CD4-positive, alpha-beta T cell (primary cell): ENCODE results near the gene C6orf141. TPM values are rescaled to one million over a fixed set of nuclear protein-coding genes. Genes with fewer than 3 reads are reported as not detected.

ENCODE experiments used
- ATAC-seq: fragments of 200-7000 bp; cut with Tn5 transposase; one replicate; pipeline ENCODE4 v1.10.0; 2022; ENCODE audit warnings: mild to moderate bottlenecking; ENCODE audit not compliant: poor library complexity
- CTCF ChIA-PET: fragments of 350-600 bp; sonication (Branson Sonifier 250); formaldehyde crosslinking; loops from one replicate; lab custom pipeline; 2021; ENCODE audit warnings: antibody characterized with exemption, inconsistent platforms; lab: Charles Lee
- POLR2A ChIA-PET: fragments of 350-600 bp; sonication (Branson Sonifier 250); formaldehyde crosslinking; loops from one replicate; lab custom pipeline; 2021; ENCODE audit warnings: antibody characterized with exemption, inconsistent platforms; lab: Charles Lee
- DNase-seq, 14 experiments: peaks; one replicate each; pipeline ENCODE4 v3.0.0-alpha.2; 2013 to 2020; ENCODE audit warnings: mixed read lengths in 2 of 14
- H3K27ac ChIP-seq, 2 donors: one replicate each; pipeline versions ENCODE4 v1.5.1 to v1.7.0; 2013; ENCODE audit warnings: low read length in 2 of 2, low read depth in 1 of 2, mild to moderate bottlenecking in 1 of 2
- H3K27me3 ChIP-seq, 2 experiments: 1 replicate in 1 of 2; 2 replicates in 1 of 2; pipeline versions ENCODE4 v1.6.1 to v1.7.0; 2013; ENCODE audit warnings: low read length in 2 of 2, control low read depth in 1 of 2, mild to moderate bottlenecking in 1 of 2, moderate library complexity in 1 of 2; ENCODE audit not compliant: insufficient read depth in 2 of 2, control insufficient read depth in 1 of 2
- H3K36me3 ChIP-seq: one replicate; pipeline ENCODE4 v1.6.1; 2013; ENCODE audit warnings: low read length, control low read depth; ENCODE audit not compliant: insufficient read depth
- H3K4me1 ChIP-seq: one replicate; pipeline ENCODE4 v1.6.1; 2013; ENCODE audit warnings: low read length, control low read depth; ENCODE audit not compliant: insufficient read depth
- H3K4me3 ChIP-seq: one replicate; pipeline ENCODE4 v1.5.1; 2013; ENCODE audit warnings: mild to moderate bottlenecking, low read length, moderate library complexity
- H3K9me3 ChIP-seq, 2 experiments: 1 replicate in 1 of 2; 2 replicates in 1 of 2; pipeline versions ENCODE4 v1.6.1 to v1.7.0; 2013; ENCODE audit warnings: low read length in 2 of 2, mild to moderate bottlenecking in 2 of 2, control low read depth in 1 of 2, moderate library complexity in 1 of 2; ENCODE audit not compliant: control insufficient read depth in 1 of 2, insufficient read depth in 1 of 2
- H3K27ac Mint-ChIP-seq: one replicate; pipeline ENCODE4 v1.8.0; 2020; ENCODE audit warnings: mixed read lengths
- H3K27me3 Mint-ChIP-seq: one replicate; pipeline ENCODE4 v1.8.0; 2021; ENCODE audit warnings: mixed read lengths
- H3K36me3 Mint-ChIP-seq: one replicate; pipeline ENCODE4 v1.8.0; 2021; ENCODE audit warnings: low read depth, mixed read lengths
- H3K4me1 Mint-ChIP-seq: one replicate; pipeline ENCODE4 v1.8.0; 2021; ENCODE audit warnings: low read depth, mixed read lengths
- H3K4me3 Mint-ChIP-seq: one replicate; pipeline ENCODE4 v1.8.0; 2020; ENCODE audit warnings: mild to moderate bottlenecking, mixed read lengths
- H3K9me3 Mint-ChIP-seq: one replicate; pipeline ENCODE4 v1.8.0; 2020; ENCODE audit warnings: mixed read lengths
- CTCF ChIP-seq: fragments of 200-600 bp; IDR thresholded peaks from one replicate; pipeline ENCODE4 v1.8.0; 2022; ENCODE audit warnings: antibody characterized with exemption, mild to moderate bottlenecking
- intact Hi-C, 2 experiments: fragments of 100-400 bp; cut with DNase I in 1 of 2; cut with micrococcal nuclease in 1 of 2; formaldehyde crosslinking; loops; one replicate each; pipeline versions ENCODE4 v1.15.1 to v1.9.0; 2023 to 2025; cut with DNase I, micrococcal nuclease
- total RNA-seq, 174 experiments: library from RNA in 2 of 174; stranded (reverse) in 2 of 174; gene quantifications; one replicate each; pipeline ENCODE4 v1.2.3 and lab custom pipeline; 2021 to 2026

C6orf141 gene
- total RNA-seq, 2 experiments from 2014 or later = not detected

- Mint-ChIP-seq H3K36me3 (no peaks in the 10 kb centered on the region), H3K27ac (no peak overlapping the region), H3K4me3 (no peak overlapping the region), H3K4me1 (no peaks in the 10 kb centered on the region), H3K9me3 (peaks cover 2% of the 10 kb centered on the region), H3K27me3 (peaks cover 39% of the 10 kb centered on the region)
- Histone ChIP-seq H3K27me3 (peaks cover 0 to 2% of the 10 kb centered on the region in 2 experiments), H3K4me3 (no peak overlapping the region), H3K9me3 (peaks cover 0 to 3% of the 10 kb centered on the region in 2 experiments), H3K36me3 (no peaks in the 10 kb centered on the region), H3K27ac (no peak overlapping the region), H3K4me1 (no peaks in the 10 kb centered on the region)
- intact Hi-C loops = no loop called here
- no peak for TF ChIP-seq CTCF
- ChIA-PET CTCF (no interaction called here), POLR2A (no interaction called here)
- DNase-seq (no peak), ATAC-seq (no peak)
Observed at GRCh38 chr6:49509342-49509741, 41.1 kb upstream of the C6orf141 start.

GRCh38 chr6:49513153-49513989, 37.1 kb upstream of the C6orf141 start:
- no peaks in the 10 kb centered on the region for H3K36me3 ChIP-seq
- ChIA-PET POLR2A (no interaction called here), CTCF (interaction anchor here (2.7 kb wide), 1 partner anchor 8 kb away, joined by 7 read pairs; no protein-coding TSS in a partner anchor)
- Mint-ChIP-seq H3K27me3 (peaks cover 31% of the 10 kb centered on the region), H3K4me3 (no peak overlapping the region), H3K9me3 (no peaks in the 10 kb centered on the region), H3K4me1 (no peaks in the 10 kb centered on the region), H3K27ac (no peak overlapping the region), H3K36me3 (no peaks in the 10 kb centered on the region)
- DNase-seq = no peak
- TF ChIP-seq CTCF = no peak
- no peak overlapping the region for H3K4me3 ChIP-seq
- intact Hi-C loops = no loop called here
- no peak overlapping the region for H3K27ac ChIP-seq
- H3K27me3 ChIP-seq = peaks cover 0 to under 1% of the 10 kb centered on the region in 2 experiments
- ATAC-seq = no peak
- no peaks in the 10 kb centered on the region for H3K4me1 ChIP-seq
- no peaks in the 10 kb centered on the region for H3K9me3 ChIP-seq

- H3K4me1 ChIP-seq = no peaks in the 10 kb centered on the region
- no peak for DNase-seq
- Mint-ChIP-seq H3K36me3 (no peaks in the 10 kb centered on the region), H3K4me3 (no peak overlapping the region), H3K9me3 (no peaks in the 10 kb centered on the region), H3K4me1 (no peaks in the 10 kb centered on the region), H3K27me3 (peaks cover 25% of the 10 kb centered on the region), H3K27ac (no peak overlapping the region)
- no peak for ATAC-seq
- H3K36me3 ChIP-seq = no peaks in the 10 kb centered on the region
- intact Hi-C loops = no loop called here
- no peak for TF ChIP-seq CTCF
- CTCF ChIA-PET = interaction anchor here (0.6 kb wide), 1 partner anchor 43 kb away, joined by 3 read pairs; no protein-coding TSS in a partner anchor
- H3K27ac ChIP-seq = no peak overlapping the region
- no peaks in the 10 kb centered on the region for H3K9me3 ChIP-seq
- no peak overlapping the region for H3K4me3 ChIP-seq
- no peaks in the 10 kb centered on the region for H3K27me3 ChIP-seq
- POLR2A ChIA-PET = no interaction called here
Observed at GRCh38 chr6:49514571-49515484, 35.6 kb upstream of the C6orf141 start.
